HCT116 (cell line): ENCODE results near the gene DENND5A. TPM values are rescaled to one million over a fixed set of nuclear protein-coding genes. Genes with fewer than 3 reads are reported as not detected.

Source experiments
- ATAC-seq: fragments of 200-7000 bp; cut with Tn5 transposase; 2 replicates; pipeline ENCODE4 v1.9.1; 2020; ENCODE audit warnings: mild to moderate bottlenecking, moderate library complexity
- BruUV-seq: library from RNA; stranded (reverse); fragments of 400-500 nt; replicated peaks from 2 replicates; lab custom pipeline; 2021; lab: Mats Ljungman, UMichigan
- CTCF ChIA-PET: fragments of 300-600 bp; sonication (Branson Sonifier 250); formaldehyde crosslinking; loops from one replicate; lab custom pipeline; 2021; ENCODE audit warnings: antibody characterized with exemption; lab: Charles Lee
- POLR2A ChIA-PET: fragments of 300-600, 350-600 bp; sonication (Branson Sonifier 250); formaldehyde crosslinking; loops from one replicate; lab custom pipeline; 2021; ENCODE audit warnings: antibody characterized with exemption; lab: Charles Lee
- RAD21 ChIA-PET, 2 experiments: fragments of 300-600 bp; sonication (Branson Sonifier 250); formaldehyde crosslinking; loops; one replicate each; lab custom pipeline; 2023; ENCODE audit warnings: low total read pairs in 2 of 2; ENCODE audit not compliant: uncharacterized antibody in 2 of 2, unreplicated experiment in 2 of 2, low non-redundant PET in 1 of 2; lab: Charles Lee
- DNase-seq: peaks from one replicate; pipeline ENCODE4 v3.0.0-alpha.2; 2010; ENCODE audit warnings: low read depth, low spot score
- H2AFZ ChIP-seq: fragments of 200-600 bp; shearing (Covaris generic), sonication (generic); 2 replicates; pipeline ENCODE4 v1.6.1; 2017; ENCODE audit warnings: low read depth, mixed run types, mixed read lengths, antibody characterized with exemption, low read length; ENCODE audit not compliant: poor library complexity, severe bottlenecking
- H3K27ac ChIP-seq: 2 replicates; pipeline ENCODE4 v1.5.1; 2012; ENCODE audit warnings: low read depth, low read length
- H3K27me3 ChIP-seq: fragments of 200-600 bp; sonication (generic); 2 replicates; pipeline ENCODE4 v1.6.1; 2016; ENCODE audit warnings: mixed run types, low read length, mixed read lengths; ENCODE audit not compliant: insufficient read depth
- H3K36me3 ChIP-seq, 2 experiments: fragments of 200-500 bp in 1 of 2; fragments of 200-600 bp in 1 of 2; sonication (Bioruptor generic) in 1 of 2; sonication (generic) in 1 of 2; 2 replicates each; pipeline versions ENCODE4 v1.5.1 to v1.6.1; 2014 to 2016; ENCODE audit warnings: low read length in 2 of 2, inconsistent platforms in 1 of 2, mixed read lengths in 1 of 2, mixed run types in 1 of 2; ENCODE audit not compliant: insufficient read depth in 2 of 2, control insufficient read depth in 1 of 2
- H3K4me1 ChIP-seq, 2 experiments: fragments of 200-600 bp in 1 of 2; sonication (generic) in 1 of 2; 2 replicates each; pipeline versions ENCODE4 v1.5.1 to v1.6.1; 2012 to 2017; ENCODE audit warnings: low read length in 2 of 2, inconsistent platforms in 1 of 2, mild to moderate bottlenecking in 1 of 2, mixed read lengths in 1 of 2, mixed run types in 1 of 2, moderate library complexity in 1 of 2; ENCODE audit not compliant: insufficient read depth in 2 of 2, control insufficient read depth in 1 of 2
- H3K4me2 ChIP-seq: fragments of 200-600 bp; sonication (generic); 2 replicates; pipeline ENCODE4 v1.6.1; 2017; ENCODE audit warnings: mixed run types, low read length, mixed read lengths
- H3K4me3 ChIP-seq, 2 experiments: fragments of 200-600 bp in 1 of 2; sonication (generic) in 1 of 2; replicated peaks in 1 of 2; 2 replicates each; pipeline ENCODE4 v1.5.1; 2011 to 2016; ENCODE audit warnings: low read length in 2 of 2, control low read depth in 1 of 2, low read depth in 1 of 2, mild to moderate bottlenecking in 1 of 2, mixed read lengths in 1 of 2, mixed run types in 1 of 2
- H3K79me2 ChIP-seq: fragments of 200-600 bp; sonication (generic); 2 replicates; pipeline ENCODE4 v1.6.1; 2017; ENCODE audit warnings: mild to moderate bottlenecking, mixed run types, low read length, moderate library complexity, mixed read lengths; ENCODE audit not compliant: insufficient read depth
- H3K9ac ChIP-seq: fragments of 200-600 bp; sonication (generic); 2 replicates; pipeline ENCODE4 v1.6.1; 2016; ENCODE audit warnings: low read length, mixed read lengths
- H3K9me2 ChIP-seq: fragments of 200-600 bp; sonication (generic), shearing (Covaris generic); 2 replicates; pipeline ENCODE4 v1.6.1; 2017; ENCODE audit warnings: mixed run types, mild to moderate bottlenecking, moderate library complexity; ENCODE audit not compliant: insufficient read depth
- H3K9me3 ChIP-seq, 2 experiments: fragments of 200-500 bp in 1 of 2; fragments of 200-600 bp in 1 of 2; sonication (Bioruptor generic) in 1 of 2; sonication (generic) in 1 of 2; 2 replicates each; pipeline ENCODE4 v1.6.1; 2014 to 2017; ENCODE audit warnings: low read length in 2 of 2, mixed read lengths in 2 of 2, inconsistent platforms in 1 of 2, low read depth in 1 of 2, mild to moderate bottlenecking in 1 of 2, mixed run types in 1 of 2, moderate library complexity in 1 of 2; ENCODE audit not compliant: control insufficient read depth in 1 of 2, insufficient read depth in 1 of 2
- H4K20me1 ChIP-seq: fragments of 200-600 bp; sonication (generic), shearing (Covaris generic); 2 replicates; pipeline ENCODE4 v1.6.1; 2017; ENCODE audit warnings: mixed run types, mild to moderate bottlenecking, moderate library complexity; ENCODE audit not compliant: insufficient read depth
- CBX3 ChIP-seq: IDR thresholded peaks from 2 replicates; pipeline ENCODE4 v1.6.1; 2012; ENCODE audit warnings: low read depth
- CEBPB ChIP-seq: IDR thresholded peaks from 2 replicates; pipeline ENCODE4 v1.6.1; 2012; ENCODE audit warnings: low read depth
- EGR1 ChIP-seq: IDR thresholded peaks from 2 replicates; pipeline ENCODE4 v1.6.1; 2012; ENCODE audit warnings: low read depth
- EZH2 ChIP-seq: fragments of 200-600 bp; sonication (generic); IDR thresholded peaks from 2 replicates; pipeline ENCODE4 v1.6.1; 2017; ENCODE audit warnings: antibody characterized with exemption, mixed run types
- FOSL1 ChIP-seq: IDR thresholded peaks from 2 replicates; pipeline ENCODE4 v1.6.1; 2012; ENCODE audit warnings: low read depth
- SIN3A ChIP-seq: IDR thresholded peaks from 2 replicates; pipeline ENCODE4 v1.6.1; 2012; ENCODE audit warnings: low read depth
- SP1 ChIP-seq: IDR thresholded peaks from 2 replicates; pipeline ENCODE4 v1.6.1; 2012; ENCODE audit warnings: low read depth
- SRF ChIP-seq: IDR thresholded peaks from 2 replicates; pipeline ENCODE4 v1.6.1; 2012; ENCODE audit warnings: low read depth
- YY1 ChIP-seq: IDR thresholded peaks from 2 replicates; pipeline ENCODE4 v1.6.1; 2011; ENCODE audit warnings: low read length, low read depth, moderate library complexity, mild to moderate bottlenecking; ENCODE audit not compliant: insufficient replicate concordance; ENCODE audit errors: extremely low read depth
- ZNF274 ChIP-seq: fragments of 200-500 bp; sonication (Bioruptor generic); IDR thresholded peaks from 2 replicates; pipeline ENCODE4 v1.6.1; 2014; ENCODE audit warnings: mild to moderate bottlenecking, low read depth, low read length, inconsistent platforms
- intact Hi-C: fragments of 100-400 bp; cut with micrococcal nuclease; formaldehyde crosslinking; loops from 2 replicates; pipeline ENCODE4 v1.10.0; 2022
- total RNA-seq: library from RNA; stranded (reverse); gene quantifications from one replicate; pipeline ENCODE4 v1.2.1, GENCODE V29; 2021; ENCODE audit not compliant: unreplicated experiment
- TF ChIP-seq, protein P1 (sequence below): IDR thresholded peaks from 2 replicates; pipeline ENCODE4 v1.6.1; 2012
- TF ChIP-seq, protein P2 (sequence below): IDR thresholded peaks from 2 replicates; pipeline ENCODE4 v1.6.1; 2011; ENCODE audit warnings: mild to moderate bottlenecking, low read length, moderate library complexity; ENCODE audit not compliant: insufficient replicate concordance; ENCODE audit errors: extremely low read depth

Gene DENND5A
- total RNA-seq, 1 experiment from 2014 or later, result 48.6 TPM

DNA sequence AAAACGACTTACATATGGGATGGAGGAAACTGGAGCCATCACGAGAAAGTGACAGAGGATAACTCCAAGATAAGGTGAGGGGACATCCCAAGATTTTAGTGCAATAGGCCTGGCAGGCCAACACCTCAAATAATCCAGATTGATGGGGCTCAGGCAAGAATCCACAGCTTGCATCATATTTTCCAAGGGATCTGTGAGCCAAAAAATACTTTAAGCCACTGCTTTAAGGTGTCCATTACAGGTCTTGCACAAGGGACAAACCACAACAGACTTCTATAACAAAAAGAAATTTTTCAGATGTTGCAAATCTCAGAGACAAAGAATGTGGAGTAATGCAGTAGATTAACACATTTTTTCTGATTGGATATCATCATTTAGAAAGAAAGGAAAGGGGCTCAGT, 45.6 kb downstream of the DENND5A start:
- Histone ChIP-seq H3K9me2 (no peaks in the 10 kb centered on the region), H3K4me1 (peaks cover 14 to 20% of the 10 kb centered on the region in 2 experiments), H3K27ac (no peak overlapping the region), H3K9ac (no peak overlapping the region), H2AFZ (no peak overlapping the region), H3K36me3 (no peaks in the 10 kb centered on the region), H3K79me2 (peaks cover 64% of the 10 kb centered on the region), H4K20me1 (no peaks in the 10 kb centered on the region; the same call in 1 of the 2 replicates), H3K4me2 (no peak overlapping the region), H3K27me3 (no peaks in the 10 kb centered on the region), H3K4me3 (no peak overlapping the region), H3K9me3 (no peaks in the 10 kb centered on the region)
- ATAC-seq, result no peak
- TF ChIP-seq EGR1 (no peak), FOSL1 (no peak), SP1 (no peak), EZH2 (no peak), YY1 (no peak), ZNF274 (no peak), CEBPB (no peak), SIN3A (no peak), CBX3 (no peak), SRF (no peak)
- TF ChIP-seq, protein P1, sequence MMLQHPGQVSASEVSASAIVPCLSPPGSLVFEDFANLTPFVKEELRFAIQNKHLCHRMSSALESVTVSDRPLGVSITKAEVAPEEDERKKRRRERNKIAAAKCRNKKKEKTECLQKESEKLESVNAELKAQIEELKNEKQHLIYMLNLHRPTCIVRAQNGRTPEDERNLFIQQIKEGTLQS, result no peak
- TF ChIP-seq, protein P2, sequence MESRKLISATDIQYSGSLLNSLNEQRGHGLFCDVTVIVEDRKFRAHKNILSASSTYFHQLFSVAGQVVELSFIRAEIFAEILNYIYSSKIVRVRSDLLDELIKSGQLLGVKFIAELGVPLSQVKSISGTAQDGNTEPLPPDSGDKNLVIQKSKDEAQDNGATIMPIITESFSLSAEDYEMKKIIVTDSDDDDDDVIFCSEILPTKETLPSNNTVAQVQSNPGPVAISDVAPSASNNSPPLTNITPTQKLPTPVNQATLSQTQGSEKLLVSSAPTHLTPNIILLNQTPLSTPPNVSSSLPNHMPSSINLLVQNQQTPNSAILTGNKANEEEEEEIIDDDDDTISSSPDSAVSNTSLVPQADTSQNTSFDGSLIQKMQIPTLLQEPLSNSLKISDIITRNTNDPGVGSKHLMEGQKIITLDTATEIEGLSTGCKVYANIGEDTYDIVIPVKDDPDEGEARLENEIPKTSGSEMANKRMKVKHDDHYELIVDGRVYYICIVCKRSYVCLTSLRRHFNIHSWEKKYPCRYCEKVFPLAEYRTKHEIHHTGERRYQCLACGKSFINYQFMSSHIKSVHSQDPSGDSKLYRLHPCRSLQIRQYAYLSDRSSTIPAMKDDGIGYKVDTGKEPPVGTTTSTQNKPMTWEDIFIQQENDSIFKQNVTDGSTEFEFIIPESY, result no peak
- ChIA-PET CTCF (no interaction called here), RAD21 (no interaction called here), POLR2A (no interaction called here)
- intact Hi-C loops, result no loop called here
- DNase-seq, result no peak
- BruUV-seq, result no TSS peak
